IMR-90 (cell line): Measurements from ENCODE around the gene INCA1. TPM values are rescaled to one million over a fixed set of nuclear protein-coding genes. Genes with fewer than 3 reads are reported as not detected.

Experiments used
- ATAC-seq: fragments of 200-7000 bp; cut with Tn5 transposase; 2 replicates; pipeline ENCODE4 v1.9.1; 2020; ENCODE audit warnings: low read depth, mild to moderate bottlenecking, moderate library complexity
- BruUV-seq: library from RNA; stranded (reverse); fragments of 400-500 nt; replicated peaks from 2 replicates; lab custom pipeline; 2021; lab: Mats Ljungman, UMichigan
- CTCF ChIA-PET: fragments of 300-600 bp; formaldehyde crosslinking; extraction: SDS; loops from one replicate; lab custom pipeline; 2021; ENCODE audit warnings: antibody characterized with exemption; lab: Yijun Ruan, JAX
- POLR2A ChIA-PET: fragments of 300-600 bp; sonication (Branson Sonifier 250); formaldehyde crosslinking; loops from one replicate; lab custom pipeline; 2022; ENCODE audit warnings: antibody characterized with exemption; ENCODE audit not compliant: unreplicated experiment; lab: Charles Lee
- DNase-seq: peaks from one replicate; pipeline ENCODE4 v3.0.0; 2013
- H2AFZ ChIP-seq: replicated peaks from 2 replicates; pipeline ENCODE3; 2013; ENCODE audit warnings: low read length, mild to moderate bottlenecking; ENCODE audit not compliant: poor library complexity
- H2AK5ac ChIP-seq: 2 replicates; pipeline ENCODE4 v1.6.1; 2013; ENCODE audit warnings: low read depth, low read length, inconsistent platforms
- H2AK9ac ChIP-seq: replicated peaks from 2 replicates; pipeline ENCODE3; 2013; ENCODE audit warnings: mild to moderate bottlenecking, low read depth, low read length, moderate library complexity; ENCODE audit not compliant: poor library complexity
- H2BK120ac ChIP-seq: 2 replicates; pipeline ENCODE4 v1.6.1; 2013; ENCODE audit warnings: low read depth, low read length, inconsistent platforms
- H2BK15ac ChIP-seq: 3 replicates; pipeline ENCODE4 v1.6.1; 2013; ENCODE audit warnings: low read depth, low read length, inconsistent platforms
- H2BK20ac ChIP-seq: 2 replicates; pipeline ENCODE4 v1.6.1; 2013; ENCODE audit warnings: low read depth, mild to moderate bottlenecking, inconsistent platforms, low read length, moderate library complexity
- H2BK5ac ChIP-seq: 2 replicates; pipeline ENCODE4 v1.6.1; 2013; ENCODE audit warnings: mild to moderate bottlenecking, low read depth, low read length, inconsistent platforms; ENCODE audit not compliant: poor library complexity, severe bottlenecking
- H3K14ac ChIP-seq: replicated peaks from 2 replicates; pipeline ENCODE4 v1.6.1; 2013; ENCODE audit warnings: low read depth, low read length, inconsistent platforms
- H3K18ac ChIP-seq: 2 replicates; pipeline ENCODE4 v1.6.1; 2013; ENCODE audit warnings: low read depth, low read length, control low read depth
- H3K23ac ChIP-seq: 2 replicates; pipeline ENCODE4 v1.6.1; 2013; ENCODE audit warnings: low read depth, low read length, inconsistent platforms
- H3K27ac ChIP-seq: 2 replicates; pipeline ENCODE4 v1.5.1; 2013; ENCODE audit warnings: mild to moderate bottlenecking, control low read depth, low read length; ENCODE audit not compliant: insufficient read depth
- H3K27me3 ChIP-seq: 2 replicates; pipeline ENCODE4 v1.6.1; 2013; ENCODE audit warnings: low read length; ENCODE audit not compliant: control insufficient read depth, insufficient read depth
- H3K36me3 ChIP-seq: 2 replicates; pipeline ENCODE4 v1.6.1; 2013; ENCODE audit warnings: low read length, mixed read lengths; ENCODE audit not compliant: control insufficient read depth, insufficient read depth
- H3K4ac ChIP-seq: 2 replicates; pipeline ENCODE4 v1.6.1; 2013; ENCODE audit warnings: low read depth, low read length, inconsistent platforms
- H3K4me1 ChIP-seq: 2 replicates; pipeline ENCODE4 v1.6.1; 2013; ENCODE audit warnings: low read length, mixed read lengths; ENCODE audit not compliant: control insufficient read depth, insufficient read depth
- H3K4me2 ChIP-seq: 2 replicates; pipeline ENCODE4 v1.6.1; 2013; ENCODE audit warnings: low read depth, mild to moderate bottlenecking, control low read depth, low read length, moderate library complexity
- H3K4me3 ChIP-seq: 2 replicates; pipeline ENCODE4 v1.5.1; 2013; ENCODE audit warnings: low read depth, mild to moderate bottlenecking, control low read depth, low read length, moderate library complexity; ENCODE audit not compliant: insufficient read depth
- H3K56ac ChIP-seq: 2 replicates; pipeline ENCODE4 v1.6.1; 2013; ENCODE audit warnings: low read length, inconsistent platforms; ENCODE audit not compliant: insufficient read depth; ENCODE audit errors: extremely low read depth
- H3K79me1 ChIP-seq, 2 experiments: 2 replicates each; pipeline ENCODE4 v1.6.1; 2013; ENCODE audit warnings: low read length in 2 of 2, inconsistent platforms in 1 of 2, low read depth in 1 of 2
- H3K9ac ChIP-seq: 2 replicates; pipeline ENCODE4 v1.6.1; 2013; ENCODE audit warnings: low read depth, low read length, control low read depth
- H3K9me1 ChIP-seq: 2 replicates; pipeline ENCODE4 v1.6.1; 2013; ENCODE audit warnings: low read length, inconsistent platforms; ENCODE audit not compliant: insufficient read depth
- H3K9me3 ChIP-seq: 2 replicates; pipeline ENCODE4 v1.6.1; 2013; ENCODE audit warnings: low read length; ENCODE audit not compliant: control insufficient read depth, insufficient read depth
- H4K20me1 ChIP-seq: 2 replicates; pipeline ENCODE4 v1.6.1; 2013; ENCODE audit warnings: low read length, inconsistent platforms; ENCODE audit not compliant: insufficient read depth
- H4K5ac ChIP-seq: 2 replicates; pipeline ENCODE4 v1.6.1; 2013; ENCODE audit warnings: mild to moderate bottlenecking, low read depth, low read length, control low read depth
- H4K8ac ChIP-seq, 2 experiments: 2 replicates each; pipeline ENCODE4 v1.6.1; 2013; ENCODE audit warnings: low read depth in 2 of 2, low read length in 2 of 2, control low read depth in 1 of 2, inconsistent platforms in 1 of 2
- H4K91ac ChIP-seq: 2 replicates; pipeline ENCODE4 v1.6.1; 2013; ENCODE audit warnings: low read depth, low read length, inconsistent platforms; ENCODE audit not compliant: insufficient read depth
- BHLHE40 ChIP-seq: fragments of 150-350 bp; IDR thresholded peaks from 2 replicates; pipeline ENCODE4 v1.6.1; 2016; ENCODE audit warnings: mild to moderate bottlenecking, low read depth, low read length
- CHD1 ChIP-seq: IDR thresholded peaks from 2 replicates; pipeline ENCODE4 v1.6.1; 2012; ENCODE audit warnings: low read depth, low read length, improper control_type of control experiment
- CTCF ChIP-seq: conservative IDR thresholded peaks from 2 replicates; pipeline ENCODE4 v1.5.1; 2012; ENCODE audit warnings: mild to moderate bottlenecking, low read depth, low read length, improper control_type of control experiment
- ELK1 ChIP-seq: fragments of 150-350 bp; IDR thresholded peaks from 2 replicates; pipeline ENCODE4 v1.6.1; 2016; ENCODE audit warnings: low read depth, mild to moderate bottlenecking, low read length, moderate library complexity, borderline replicate concordance
- FOS ChIP-seq: fragments of 150-350 bp; IDR thresholded peaks from 2 replicates; pipeline ENCODE4 v1.6.1; 2016; ENCODE audit warnings: low read depth, low read length
- MAFK ChIP-seq: IDR thresholded peaks from 2 replicates; pipeline ENCODE4 v1.6.1; 2012; ENCODE audit warnings: low read depth, low read length, improper control_type of control experiment
- MAZ ChIP-seq: IDR thresholded peaks from 2 replicates; pipeline ENCODE4 v1.6.1; 2012; ENCODE audit warnings: low read depth, mild to moderate bottlenecking, low read length, improper control_type of control experiment, moderate library complexity, borderline replicate concordance
- MXI1 ChIP-seq: IDR thresholded peaks from 2 replicates; pipeline ENCODE4 v1.6.1; 2012; ENCODE audit warnings: low read depth, mild to moderate bottlenecking, low read length, moderate library complexity, borderline replicate concordance
- NFE2L2 ChIP-seq: fragments of 150-350 bp; IDR thresholded peaks from 2 replicates; pipeline ENCODE4 v1.6.1; 2016; ENCODE audit warnings: low read depth, mild to moderate bottlenecking, low read length
- RAD21 ChIP-seq: IDR thresholded peaks from 2 replicates; pipeline ENCODE4 v1.6.1; 2012; ENCODE audit warnings: low read length, improper control_type of control experiment
- RCOR1 ChIP-seq: IDR thresholded peaks from 2 replicates; pipeline ENCODE4 v1.6.1; 2012; ENCODE audit warnings: mild to moderate bottlenecking, low read length, improper control_type of control experiment; ENCODE audit not compliant: insufficient replicate concordance
- RFX5 ChIP-seq: IDR thresholded peaks from 2 replicates; pipeline ENCODE4 v1.8.0; 2012; ENCODE audit warnings: low read depth, mild to moderate bottlenecking, low read length, moderate library complexity
- SMC3 ChIP-seq: fragments of 150-350 bp; IDR thresholded peaks from 2 replicates; pipeline ENCODE4 v1.6.1; 2016; ENCODE audit warnings: low read depth, mild to moderate bottlenecking, antibody characterized with exemption, low read length, moderate library complexity
- USF2 ChIP-seq: fragments of 150-350 bp; IDR thresholded peaks from 2 replicates; pipeline ENCODE4 v1.6.1; 2017; ENCODE audit warnings: mild to moderate bottlenecking, antibody characterized with exemption, low read length, low read depth
- WGBS, 2 experiments: methylation state at CpG; one replicate each; pipeline versions ENCODE4 v1.1.5 to v1.1.7; 2013; ENCODE audit warnings: missing lambda C conversion rate in 2 of 2; ENCODE audit not compliant: insufficient read length in 1 of 2; ENCODE audit errors: extremely low coverage in 2 of 2; 5-methylcytosine and 5-hydroxymethylcytosine counted together
- dilution Hi-C: fragments of 300-500 bp; cut with HindIII; formaldehyde crosslinking; loops from one replicate; pipeline ENCODE4 v1.14.3; 2018; ENCODE audit warnings: low sequenced_read_pairs; ENCODE audit not compliant: unreplicated experiment
- in situ Hi-C: fragments of 300-500 bp; cut with MboI; formaldehyde crosslinking; loops from 3 replicates; pipeline ENCODE4 v1.14.3; 2019; ENCODE audit warnings: low sequenced_read_pairs, inconsistent platforms, mixed read lengths
- intact Hi-C: fragments of 100-400 bp; cut with micrococcal nuclease; formaldehyde crosslinking; loops from 2 replicates; pipeline ENCODE4 v1.10.0; 2022
- polyA plus RNA-seq, 3 experiments: library from polyadenylated mRNA; depleted of rRNA; stranded (reverse); fragments of >200 nt; gene quantifications; 2 replicates each; pipeline ENCODE4 v1.2.3, GENCODE V29; 2012; ENCODE audit warnings: low replicate concordance in 1 of 3
- total RNA-seq: library from RNA; depleted of rRNA; stranded (reverse); fragments of >200 nt; gene quantifications from 2 replicates; pipeline ENCODE4 v1.2.3, GENCODE V29; 2012

Gene INCA1
- total and polyA plus RNA-seq, 2 of the 4 experiments (the other 2 are of a cell fraction), result 0.18 to 0.51 TPM

- ATAC-seq, result no peak
- intact Hi-C loops (no loop called here), in situ Hi-C loops (no loop called here), dilution Hi-C loops (no loop called here)
- ChIA-PET CTCF (no interaction called here), POLR2A (no interaction called here)
- Histone ChIP-seq H2AFZ (no peak overlapping the region), H3K14ac (no peak overlapping the region), H3K9me1 (peaks cover 29% of the 10 kb centered on the region), H3K36me3 (peaks cover 54% of the 10 kb centered on the region), H3K4ac (no peak overlapping the region), H3K4me2 (no peak overlapping the region), H3K9me3 (no peaks in the 10 kb centered on the region), H3K27ac (no peak overlapping the region), H3K23ac (no peak overlapping the region), H4K91ac (no peak overlapping the region), H4K20me1 (peaks cover 6% of the 10 kb centered on the region; the same call in 1 of the 2 replicates), H2BK15ac (no peak overlapping the region), H3K56ac (no peak overlapping the region), H2BK5ac (no peak overlapping the region), H2BK20ac (no peak overlapping the region), H3K18ac (no peak overlapping the region), H2BK120ac (no peak overlapping the region), H2AK9ac (peak overlapping the region; percentile 17), H3K79me1 (peaks cover 10 to 54% of the 10 kb centered on the region in 2 experiments; a peak in 2 of 4 replicates), H3K4me3 (no peak overlapping the region), H3K9ac (no peak overlapping the region), H4K5ac (no peak overlapping the region), H3K4me1 (peaks cover 10% of the 10 kb centered on the region), H2AK5ac (no peak overlapping the region), H3K27me3 (no peaks in the 10 kb centered on the region), H4K8ac (no peak overlapping the region)
- DNase-seq, result no peak
- WGBS, 2 experiments, result no CpG with 5 or more reads among the region's 9 CpGs
- no TSS peak for BruUV-seq
- TF ChIP-seq RFX5 (no peak), MAZ (no peak), CHD1 (no peak), ELK1 (no peak), NFE2L2 (no peak), RCOR1 (no peak), CTCF (no peak), BHLHE40 (no peak), MAFK (no peak), USF2 (no peak), SMC3 (no peak), FOS (no peak), MXI1 (no peak), RAD21 (no peak)
Measured at GRCh38 chr17:4974115-4974670, 23.1 kb downstream of the INCA1 start.
